HEK293 (cell line): ENCODE measurements around the gene STARD9.

Experiments
- ZNF248 ChIP-seq: fragments of 450-650 bp; formaldehyde crosslinking; IDR thresholded peaks from 2 replicates; pipeline ENCODE4 v1.5.1; 2017; ENCODE audit warnings: missing biosample characterization, missing genetic modification characterization
- ZNF768 ChIP-seq: fragments of 450-650 bp; formaldehyde crosslinking; IDR thresholded peaks from 2 replicates; pipeline ENCODE4 v1.5.1; 2018; ENCODE audit warnings: missing biosample characterization, mild to moderate bottlenecking, missing genetic modification characterization
- TF ChIP-seq, protein P1 (sequence below): fragments of 450-650 bp; formaldehyde crosslinking; IDR thresholded peaks from 2 replicates; pipeline ENCODE4 v1.5.1; 2016; ENCODE audit warnings: missing biosample characterization, missing genetic modification characterization

DNA sequence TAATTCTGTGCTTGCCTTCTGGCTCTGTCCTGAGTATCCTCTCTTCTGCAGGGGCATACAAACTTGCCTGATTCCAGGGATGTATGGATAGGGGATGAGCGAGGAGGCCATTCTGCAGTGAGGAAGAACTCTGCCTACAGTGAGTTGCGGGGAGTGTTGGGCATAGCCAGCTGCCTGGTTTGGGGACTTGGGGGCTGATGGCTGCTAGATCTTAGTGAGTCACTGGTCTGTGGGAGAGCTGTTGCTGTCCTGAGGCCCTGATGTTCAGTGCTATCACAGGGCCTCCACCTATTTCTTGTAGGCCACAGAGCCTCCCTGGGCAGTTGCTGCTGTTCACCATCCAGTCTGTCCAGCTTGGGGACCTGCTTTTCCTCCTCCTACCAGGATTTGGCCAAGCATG lies 141.2 kb downstream of the STARD9 start:
- TF ChIP-seq ZNF768 (tag by site-specific recombination) (no peak), ZNF248 (tag by site-specific recombination) (no peak)
- TF ChIP-seq, protein P1, sequence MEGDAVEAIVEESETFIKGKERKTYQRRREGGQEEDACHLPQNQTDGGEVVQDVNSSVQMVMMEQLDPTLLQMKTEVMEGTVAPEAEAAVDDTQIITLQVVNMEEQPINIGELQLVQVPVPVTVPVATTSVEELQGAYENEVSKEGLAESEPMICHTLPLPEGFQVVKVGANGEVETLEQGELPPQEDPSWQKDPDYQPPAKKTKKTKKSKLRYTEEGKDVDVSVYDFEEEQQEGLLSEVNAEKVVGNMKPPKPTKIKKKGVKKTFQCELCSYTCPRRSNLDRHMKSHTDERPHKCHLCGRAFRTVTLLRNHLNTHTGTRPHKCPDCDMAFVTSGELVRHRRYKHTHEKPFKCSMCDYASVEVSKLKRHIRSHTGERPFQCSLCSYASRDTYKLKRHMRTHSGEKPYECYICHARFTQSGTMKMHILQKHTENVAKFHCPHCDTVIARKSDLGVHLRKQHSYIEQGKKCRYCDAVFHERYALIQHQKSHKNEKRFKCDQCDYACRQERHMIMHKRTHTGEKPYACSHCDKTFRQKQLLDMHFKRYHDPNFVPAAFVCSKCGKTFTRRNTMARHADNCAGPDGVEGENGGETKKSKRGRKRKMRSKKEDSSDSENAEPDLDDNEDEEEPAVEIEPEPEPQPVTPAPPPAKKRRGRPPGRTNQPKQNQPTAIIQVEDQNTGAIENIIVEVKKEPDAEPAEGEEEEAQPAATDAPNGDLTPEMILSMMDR (tag by site-specific recombination), result no peak
